NCI-H748 (cell line): ENCODE measurements around the gene CDC42SE2.
"Not testable (repeated sequence)": the region's sequence is repeated elsewhere in the genome, so short reads cannot be mapped to it uniquely, and the experiment has no call there.

Experiments used
- DNase-seq: peaks from one replicate; lab custom pipeline; 2025; ENCODE audit not compliant: unreplicated experiment; lab: John Stamatoyannopoulos, UW

Gene CDC42SE2

GRCh38 chr5:131250751-131251475 is 12.9 kb upstream of the CDC42SE2 start:
- DNase-seq = no peak

GRCh38 chr5:131252824-131253171 is 11.1 kb upstream of the CDC42SE2 start:
- DNase-seq = no peak

- not testable (repeated sequence) for DNase-seq
These were observed 9.8 kb upstream of the CDC42SE2 start for GRCh38 chr5:131254025-131254424.

- DNase-seq = no peak
These were observed 9.1 kb upstream of the CDC42SE2 start for GRCh38 chr5:131254741-131255140.

- DNase-seq = no peak
These were observed 7.4 kb upstream of the CDC42SE2 start for GRCh38 chr5:131256507-131256823.

- no peak for DNase-seq
These were observed 5.1 kb upstream of the CDC42SE2 start for GRCh38 chr5:131258733-131259132.

- DNase-seq = no peak
These were observed 4.5 kb upstream of the CDC42SE2 start for GRCh38 chr5:131259326-131259725.

- no peak for DNase-seq
These were observed 3.0 kb upstream of the CDC42SE2 start for GRCh38 chr5:131260895-131261294.

GRCh38 chr5:131261483-131261882 is 2.4 kb upstream of the CDC42SE2 start:
- DNase-seq = no peak

- peak; percentile 24 for DNase-seq
These were observed 806 bp upstream of the CDC42SE2 start for GRCh38 chr5:131262953-131263541.

- peak; percentile 75 for DNase-seq
These were observed 722 bp downstream of the CDC42SE2 start for GRCh38 chr5:131264451-131265099.

- peak; percentile 18 for DNase-seq
These were observed 1.5 kb downstream of the CDC42SE2 start for GRCh38 chr5:131265311-131265803.

- no peak for DNase-seq
These were observed 2.7 kb downstream of the CDC42SE2 start for GRCh38 chr5:131266370-131267060.

GRCh38 chr5:131268758-131269370 is 5.0 kb downstream of the CDC42SE2 start:
- no peak for DNase-seq

- no peak for DNase-seq
These were observed 7.0 kb downstream of the CDC42SE2 start for GRCh38 chr5:131270809-131271208.

GRCh38 chr5:131271888-131272287 is 8.0 kb downstream of the CDC42SE2 start:
- DNase-seq = not testable (repeated sequence)

- DNase-seq = no peak
These were observed 8.5 kb downstream of the CDC42SE2 start for GRCh38 chr5:131272307-131272706.

- no peak for DNase-seq
These were observed 8.9 kb downstream of the CDC42SE2 start for GRCh38 chr5:131272724-131273123.

GRCh38 chr5:131274326-131275063 is 10.6 kb downstream of the CDC42SE2 start:
- DNase-seq = no peak

GRCh38 chr5:131276072-131276471 is 12.2 kb downstream of the CDC42SE2 start:
- no peak for DNase-seq

- DNase-seq = no peak
These were observed 13.6 kb downstream of the CDC42SE2 start for GRCh38 chr5:131277447-131277846.
